HG02678 (cell line): Measurements from ENCODE around the gene CD58.

ENCODE experiments used
- ATAC-seq: cut with Tn5 transposase; IDR thresholded peaks from one replicate; pipeline ENCODE4 v1.9.1; 2021; ENCODE audit warnings: mild to moderate bottlenecking, moderate library complexity; ENCODE audit not compliant: unreplicated experiment

The CD58 gene

GRCh38 chr1:116494353-116494692, 76.5 kb downstream of the CD58 start:
- no peak for ATAC-seq

GRCh38 chr1:116493484-116494352, 77.1 kb downstream of the CD58 start:
- no peak for ATAC-seq

DNA sequence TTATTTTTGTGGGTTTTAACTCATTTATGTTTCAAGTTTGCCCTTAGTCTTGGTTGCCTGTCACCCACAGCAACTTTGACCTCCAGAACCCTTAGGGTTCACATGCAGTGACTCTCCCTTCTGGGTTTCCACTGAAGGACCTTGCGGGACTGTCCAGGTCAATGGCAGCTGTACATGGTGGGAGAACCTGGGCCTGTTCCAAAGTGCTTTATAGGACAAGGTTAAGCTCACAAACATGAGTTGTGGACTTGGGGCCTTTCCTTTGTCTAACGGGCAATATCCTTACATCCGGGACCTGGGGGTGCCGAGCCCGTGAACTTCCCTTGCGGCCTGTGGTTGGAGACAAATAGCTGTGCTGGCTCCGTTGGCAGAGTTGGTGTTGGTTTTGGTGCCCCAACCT, 77.8 kb downstream of the CD58 start:
- no peak for ATAC-seq

- no peak for ATAC-seq
Measured at GRCh38 chr1:116492358-116492811, 78.4 kb downstream of the CD58 start.

DNA sequence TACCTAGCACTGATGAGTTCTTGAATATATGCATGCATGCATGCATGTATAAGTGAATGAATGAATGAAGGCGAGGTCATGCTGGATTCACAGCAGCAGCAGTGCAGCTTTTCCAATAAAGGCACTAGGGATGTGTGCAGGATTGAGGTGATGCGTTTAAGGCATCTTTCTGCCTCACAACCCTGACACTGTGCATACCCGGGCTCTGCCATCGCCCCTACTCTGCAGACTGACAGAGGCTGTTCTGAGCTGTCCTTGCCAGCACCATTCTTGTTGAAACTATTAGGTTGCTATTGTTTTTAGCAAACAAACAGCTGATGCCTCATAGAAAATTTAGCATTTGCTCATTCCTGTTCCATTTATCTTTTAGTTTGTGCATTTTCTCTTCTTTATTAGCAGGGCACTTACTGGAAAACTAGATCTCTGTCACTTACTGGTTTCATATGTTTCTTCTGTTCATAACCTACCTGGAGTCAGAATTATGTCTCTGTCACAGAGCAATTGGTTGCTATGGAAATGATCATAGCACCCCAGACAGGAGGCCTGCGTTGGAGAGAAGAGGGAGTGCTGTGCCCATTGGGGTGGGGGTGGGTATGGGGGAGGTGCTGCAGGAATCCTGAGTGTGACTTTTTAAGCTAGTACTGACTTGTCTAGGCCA, 79.0 kb downstream of the CD58 start:
- ATAC-seq, result no peak

GRCh38 chr1:116490588-116490987, 80.2 kb downstream of the CD58 start:
- ATAC-seq, result no peak

GRCh38 chr1:116489231-116489697, 81.6 kb downstream of the CD58 start:
- no peak for ATAC-seq

- no peak for ATAC-seq
Measured at GRCh38 chr1:116488071-116488470, 82.8 kb downstream of the CD58 start.

- no peak for ATAC-seq
Measured at GRCh38 chr1:116487583-116487982, 83.2 kb downstream of the CD58 start.

- ATAC-seq, result no peak
Measured at GRCh38 chr1:116487031-116487430, 83.8 kb downstream of the CD58 start.

DNA sequence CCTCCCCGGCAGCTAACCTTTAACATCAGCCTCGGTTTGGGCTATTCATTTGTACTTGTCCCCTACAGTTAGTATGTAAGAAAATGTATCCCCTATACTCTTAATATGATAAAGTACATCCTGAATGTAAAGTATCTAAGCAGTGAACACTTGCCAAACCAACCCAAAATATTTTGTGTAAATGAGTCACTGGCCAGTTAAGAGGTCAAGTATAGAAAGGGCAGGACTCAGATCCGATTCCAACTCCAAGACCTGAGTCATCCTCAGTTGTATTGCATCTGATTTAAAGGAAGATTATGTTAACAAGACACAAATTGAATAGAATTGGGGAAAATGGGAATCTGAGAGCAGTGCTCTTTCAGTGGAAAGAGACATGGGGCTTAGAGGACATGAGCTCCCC, 84.4 kb downstream of the CD58 start:
- ATAC-seq, result no peak

DNA sequence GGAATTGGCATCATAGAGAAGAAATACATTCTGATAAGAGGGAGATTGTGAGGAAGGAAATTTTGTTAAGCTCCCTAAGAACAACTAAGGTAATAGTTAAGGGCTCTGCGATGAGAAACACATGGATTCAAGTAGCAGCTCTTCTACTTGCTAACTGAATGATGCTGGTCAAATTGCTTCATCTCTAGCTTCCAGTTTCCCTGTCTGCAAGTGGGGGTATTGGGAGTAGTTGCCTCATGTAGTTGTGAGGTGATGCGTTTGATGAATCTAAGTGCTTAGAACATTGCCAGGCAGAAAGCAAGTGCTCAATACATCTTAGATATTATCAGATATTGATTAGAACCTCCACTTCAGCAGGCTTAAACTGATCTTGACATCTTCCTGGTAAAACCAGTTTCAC, 84.8 kb downstream of the CD58 start:
- no peak for ATAC-seq

DNA sequence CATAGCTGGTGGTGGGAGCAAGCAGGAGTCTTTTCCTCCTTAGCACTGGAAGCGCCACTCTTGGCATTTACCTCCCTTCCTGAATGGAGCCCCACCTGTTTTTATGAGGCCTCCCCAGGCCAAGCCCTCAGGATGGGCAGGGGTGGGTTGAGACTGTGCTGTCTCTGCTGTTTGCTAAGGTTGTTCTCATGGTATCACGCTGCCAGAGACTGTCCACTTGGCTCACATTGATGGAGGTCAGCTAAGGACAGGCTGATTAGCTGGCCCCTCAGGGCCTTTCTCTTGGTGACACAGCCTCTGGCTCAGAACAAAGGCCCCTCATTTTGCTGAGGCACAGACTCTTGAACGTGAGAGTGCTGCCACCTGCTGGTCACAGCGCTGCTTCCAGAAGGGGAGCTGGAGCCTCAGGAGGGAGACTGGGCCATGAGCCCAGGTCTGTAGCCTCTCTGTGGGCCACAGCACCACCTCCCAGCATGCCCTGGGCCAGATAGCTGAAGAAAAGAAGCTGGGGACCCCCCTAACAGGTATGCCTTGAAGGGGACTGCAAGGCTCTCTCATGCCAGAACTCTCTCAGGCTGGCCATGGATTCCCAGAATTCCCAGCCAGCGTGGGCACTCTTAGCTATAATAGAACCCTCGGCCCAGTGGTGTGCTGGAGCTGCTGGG, 85.6 kb downstream of the CD58 start:
- ATAC-seq, result peak; percentile 85

DNA sequence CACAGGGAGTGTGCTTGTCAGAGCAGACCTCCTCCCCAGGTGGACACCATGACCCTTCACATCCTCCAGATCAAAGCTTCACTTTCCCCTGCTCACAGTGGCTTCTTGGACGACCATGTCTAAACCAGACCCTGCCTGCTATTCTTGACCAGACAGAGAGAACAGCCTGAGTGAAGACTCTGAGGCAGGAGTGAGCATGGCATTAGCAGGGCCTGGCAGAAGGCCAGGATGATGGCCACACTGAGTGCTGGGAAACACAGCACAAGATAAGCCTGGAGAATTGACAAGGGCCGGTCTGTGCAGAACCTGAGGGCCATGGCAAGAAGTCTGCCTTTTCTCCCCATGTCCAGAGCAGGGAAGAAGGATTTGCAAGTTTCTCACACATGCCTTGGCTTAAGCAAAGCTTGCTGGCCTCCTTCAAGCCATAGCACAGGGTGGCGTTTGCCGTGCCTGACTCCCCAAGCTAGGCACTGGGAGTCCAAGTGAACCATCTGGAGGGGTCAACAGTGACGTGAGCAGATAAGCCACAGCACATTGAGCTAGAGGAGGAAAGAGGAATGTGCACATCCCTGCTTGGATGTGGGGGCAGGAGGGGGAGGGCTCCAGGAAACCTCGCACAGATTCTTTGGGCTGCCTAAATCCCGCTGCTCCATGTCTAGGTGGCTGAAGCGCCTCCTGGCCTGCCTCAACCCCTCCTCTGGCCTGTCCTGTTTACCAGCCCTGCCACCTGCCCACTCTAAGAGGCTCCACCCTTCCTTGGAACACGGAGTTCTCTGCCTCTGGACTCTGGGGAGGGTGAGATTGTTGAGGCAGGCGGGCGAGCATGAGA, 87.1 kb downstream of the CD58 start:
- no peak for ATAC-seq

DNA sequence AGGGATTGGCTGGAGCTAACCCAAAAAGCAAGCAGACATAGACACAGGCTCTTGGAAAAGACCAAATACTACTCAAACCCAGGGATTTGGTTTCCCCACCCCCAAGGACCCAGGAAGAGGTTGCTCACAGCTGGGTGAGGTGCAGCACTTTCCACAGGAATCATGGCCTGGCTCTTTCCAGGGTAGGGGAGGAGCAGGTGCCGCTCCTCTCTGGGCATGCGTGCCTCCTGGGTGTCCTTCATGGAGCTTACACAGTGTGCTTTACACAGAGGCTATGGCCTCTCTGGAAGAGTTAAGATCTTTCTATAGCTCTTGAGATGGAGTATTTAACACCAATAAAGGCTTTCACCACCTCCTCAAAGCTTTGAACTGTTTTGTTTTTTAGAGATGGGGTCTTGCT, 88.3 kb downstream of the CD58 start:
- ATAC-seq, result no peak

GRCh38 chr1:116481934-116482333, 88.9 kb downstream of the CD58 start:
- no peak for ATAC-seq

DNA sequence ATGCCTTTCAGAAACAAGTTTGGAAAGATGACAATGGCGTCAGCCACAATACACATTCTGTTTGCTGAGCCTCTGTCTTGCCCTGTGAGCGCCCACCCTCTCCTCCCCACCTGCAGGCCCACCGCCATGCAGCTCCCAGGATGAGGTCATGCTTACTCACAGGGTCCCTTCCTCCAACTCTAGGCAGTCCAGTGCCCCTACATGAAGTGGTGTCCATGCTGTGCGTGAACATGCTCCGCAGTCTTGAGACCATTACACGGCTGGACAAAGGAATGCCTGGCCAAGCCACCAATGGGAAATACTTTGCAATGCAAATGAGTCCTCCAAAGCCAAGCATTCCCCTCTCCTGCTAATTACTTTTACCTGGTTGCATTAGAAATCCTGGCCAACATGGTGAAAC, 92.2 kb downstream of the CD58 start:
- no peak for ATAC-seq

- no peak for ATAC-seq
Measured at GRCh38 chr1:116477429-116477828, 93.4 kb downstream of the CD58 start.

GRCh38 chr1:116476321-116476720, 94.5 kb downstream of the CD58 start:
- no peak for ATAC-seq

DNA sequence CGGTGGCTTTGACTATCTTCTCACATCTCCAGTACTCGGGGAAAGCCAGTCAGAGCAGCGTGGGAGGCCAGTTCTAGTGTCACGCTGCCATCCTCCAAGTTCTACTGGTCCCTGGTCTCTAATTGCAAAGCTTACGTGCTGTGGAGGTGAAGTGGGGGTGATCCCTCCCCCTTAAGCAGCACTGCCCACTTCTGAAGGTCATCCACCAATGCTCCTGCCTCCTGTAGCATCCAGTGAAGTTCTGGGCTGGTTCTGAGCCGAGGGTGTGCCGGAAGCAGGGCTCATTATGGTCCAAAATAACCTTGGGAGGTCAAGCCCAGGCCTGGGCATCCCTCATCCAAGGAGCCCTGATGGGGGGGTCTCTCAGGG, 95.0 kb downstream of the CD58 start:
- no peak for ATAC-seq
